H9 (cell line): ENCODE results near the gene NHS. TPM values are rescaled to one million over a fixed set of nuclear protein-coding genes. Genes with fewer than 3 reads are reported as not detected.

Experiments used
- DNase-seq: peaks from one replicate; pipeline ENCODE4 v3.0.0-alpha.2; 2017
- H2AFZ ChIP-seq: one replicate; pipeline ENCODE4 v1.6.1; 2013; ENCODE audit warnings: mild to moderate bottlenecking, low read length, control low read depth, moderate library complexity
- H2AK5ac ChIP-seq: 2 replicates; pipeline ENCODE4 v1.6.1; 2013; ENCODE audit warnings: low read length, control low read depth, mixed read lengths; ENCODE audit not compliant: insufficient read length
- H2BK120ac ChIP-seq: one replicate; pipeline ENCODE4 v1.6.1; 2013; ENCODE audit warnings: low read depth, mild to moderate bottlenecking, low read length, control low read depth, inconsistent platforms; ENCODE audit not compliant: poor library complexity, severe bottlenecking
- H2BK12ac ChIP-seq: 2 replicates; pipeline ENCODE4 v1.6.1; 2013; ENCODE audit warnings: low read length, control low read depth, mixed read lengths, low read depth; ENCODE audit not compliant: insufficient read length
- H2BK15ac ChIP-seq: 2 replicates; pipeline ENCODE4 v1.6.1; 2013; ENCODE audit warnings: low read depth, low read length, control low read depth
- H2BK20ac ChIP-seq: one replicate; pipeline ENCODE4 v1.6.1; 2013; ENCODE audit warnings: low read depth, mild to moderate bottlenecking, low read length, control low read depth, inconsistent platforms; ENCODE audit not compliant: poor library complexity, severe bottlenecking
- H2BK5ac ChIP-seq: 2 replicates; pipeline ENCODE4 v1.6.1; 2013; ENCODE audit warnings: low read length, control low read depth, mixed read lengths; ENCODE audit not compliant: insufficient read length
- H3K14ac ChIP-seq: 2 replicates; pipeline ENCODE4 v1.6.1; 2013; ENCODE audit warnings: low read length, control low read depth; ENCODE audit not compliant: insufficient read depth
- H3K18ac ChIP-seq: 2 replicates; pipeline ENCODE4 v1.6.1; 2013; ENCODE audit warnings: low read depth, mild to moderate bottlenecking, mixed read lengths, low read length, control low read depth; ENCODE audit not compliant: insufficient read length
- H3K23ac ChIP-seq: 2 replicates; pipeline ENCODE4 v1.6.1; 2013; ENCODE audit warnings: low read length, control low read depth, mixed read lengths, low read depth; ENCODE audit not compliant: insufficient read length
- H3K23me2 ChIP-seq: 2 replicates; pipeline ENCODE4 v1.6.1; 2013; ENCODE audit warnings: low read depth, mild to moderate bottlenecking, mixed read lengths, low read length, control low read depth; ENCODE audit not compliant: insufficient read length, poor library complexity, severe bottlenecking
- H3K27ac ChIP-seq: 2 replicates; pipeline ENCODE4 v1.5.1; 2013; ENCODE audit warnings: low read length, control low read depth, mixed read lengths, low read depth; ENCODE audit not compliant: insufficient read length
- H3K27me3 ChIP-seq: 2 replicates; pipeline ENCODE4 v1.6.1; 2013; ENCODE audit warnings: low read length, control low read depth, inconsistent platforms; ENCODE audit not compliant: insufficient read depth
- H3K4ac ChIP-seq: 2 replicates; pipeline ENCODE4 v1.6.1; 2013; ENCODE audit warnings: low read depth, mild to moderate bottlenecking, control low read depth, inconsistent platforms, low read length, moderate library complexity
- H3K4me1 ChIP-seq: 2 replicates; pipeline ENCODE4 v1.6.1; 2013; ENCODE audit warnings: low read length, control low read depth, inconsistent platforms; ENCODE audit not compliant: insufficient read depth
- H3K4me2 ChIP-seq: 2 replicates; pipeline ENCODE4 v1.6.1; 2013; ENCODE audit warnings: low read length, control low read depth, mixed read lengths; ENCODE audit not compliant: insufficient read length, insufficient read depth
- H3K56ac ChIP-seq: 2 replicates; pipeline ENCODE4 v1.6.1; 2013; ENCODE audit warnings: low read depth, mild to moderate bottlenecking, mixed read lengths, low read length, control low read depth; ENCODE audit not compliant: insufficient read length
- H3K79me1 ChIP-seq: 2 replicates; pipeline ENCODE4 v1.6.1; 2013; ENCODE audit warnings: low read depth, mild to moderate bottlenecking, moderate library complexity, low read length, control low read depth, inconsistent platforms; ENCODE audit not compliant: insufficient read depth, poor library complexity, severe bottlenecking
- H3K79me2 ChIP-seq: 2 replicates; pipeline ENCODE4 v1.6.1; 2013; ENCODE audit warnings: low read length, control low read depth, inconsistent platforms; ENCODE audit not compliant: insufficient read depth
- H3K9ac ChIP-seq: 2 replicates; pipeline ENCODE4 v1.6.1; 2013; ENCODE audit warnings: low read length, control low read depth, mixed read lengths; ENCODE audit not compliant: insufficient read length; ENCODE audit errors: extremely low read depth
- H3K9me3 ChIP-seq: one replicate; pipeline ENCODE4 v1.6.1; 2013; ENCODE audit warnings: low read depth, low read length, inconsistent platforms; ENCODE audit not compliant: control insufficient read depth
- H3T11ph ChIP-seq: one replicate; pipeline ENCODE4 v1.6.1; 2013; ENCODE audit warnings: mild to moderate bottlenecking, low read length, control low read depth, inconsistent platforms
- H4K20me1 ChIP-seq: one replicate; pipeline ENCODE4 v1.6.1; 2013; ENCODE audit not compliant: control insufficient read depth, insufficient read length, insufficient read depth
- H4K5ac ChIP-seq: 2 replicates; pipeline ENCODE4 v1.6.1; 2013; ENCODE audit warnings: low read depth, mild to moderate bottlenecking, mixed read lengths, low read length, control low read depth; ENCODE audit not compliant: insufficient read length
- H4K8ac ChIP-seq: replicated peaks from 2 replicates; pipeline ENCODE4 v1.6.1; 2013; ENCODE audit warnings: low read length, control low read depth, mixed read lengths, low read depth; ENCODE audit not compliant: insufficient read length
- H4K91ac ChIP-seq: 2 replicates; pipeline ENCODE4 v1.6.1; 2013; ENCODE audit warnings: low read depth, mild to moderate bottlenecking, moderate library complexity, mixed read lengths, low read length, control low read depth; ENCODE audit not compliant: insufficient read length
- H3K27ac Mint-ChIP-seq, 3 experiments: 2 replicates in 2 of 3; 3 replicates in 1 of 3; pipeline ENCODE4 v1.8.0; 2020 to 2021; ENCODE audit warnings: mixed read lengths in 3 of 3, mild to moderate bottlenecking in 1 of 3, moderate library complexity in 1 of 3
- H3K27me3 Mint-ChIP-seq: 2 replicates; pipeline ENCODE4 v1.8.0; 2021; ENCODE audit warnings: low read depth, mild to moderate bottlenecking, moderate library complexity, mixed read lengths
- H3K36me3 Mint-ChIP-seq, 3 experiments: 2 replicates in 2 of 3; 3 replicates in 1 of 3; pipeline ENCODE4 v1.8.0; 2020 to 2021; ENCODE audit warnings: low read depth in 3 of 3, mixed read lengths in 3 of 3; ENCODE audit not compliant: insufficient read depth in 1 of 3
- H3K4me1 Mint-ChIP-seq, 2 experiments: 2 replicates each; pipeline ENCODE4 v1.8.0; 2020; ENCODE audit warnings: mixed read lengths in 2 of 2
- H3K4me3 Mint-ChIP-seq, 2 experiments: 2 replicates in 1 of 2; 3 replicates in 1 of 2; pipeline ENCODE4 v1.8.0; 2020 to 2021; ENCODE audit warnings: mild to moderate bottlenecking in 2 of 2, mixed read lengths in 2 of 2, moderate library complexity in 1 of 2
- H3K9me3 Mint-ChIP-seq, 2 experiments: 2 replicates in 1 of 2; 3 replicates in 1 of 2; pipeline ENCODE4 v1.8.0; 2020; ENCODE audit warnings: mild to moderate bottlenecking in 2 of 2, mixed read lengths in 2 of 2, moderate library complexity in 1 of 2
- CTCF ChIP-seq: fragments of 200-600 bp; sonication (generic); conservative IDR thresholded peaks from 3 replicates; pipeline ENCODE4 v1.8.0; 2021; ENCODE audit warnings: antibody characterized with exemption, mild to moderate bottlenecking
- WGBS: extraction: QIAGEN DNeasy Blood & Tissue Kit; methylation state at CpG from one replicate; pipeline ENCODE4 v1.1.7; 2013; ENCODE audit warnings: missing lambda C conversion rate, low lambda C conversion rate, mixed read lengths; ENCODE audit not compliant: insufficient read length; ENCODE audit errors: extremely low coverage; 5-methylcytosine and 5-hydroxymethylcytosine counted together
- total RNA-seq: library from RNA; stranded (reverse); gene quantifications from 2 replicates; pipeline ENCODE4 v1.2.1, GENCODE V29; 2021

Gene NHS
- total RNA-seq, 1 experiment from 2014 or later = 8.7 TPM

GRCh38 chrX:17632942-17633341, 257.9 kb downstream of the NHS start:
- H3K23me2 ChIP-seq = peaks cover 4% of the 10 kb centered on the region
- Mint-ChIP-seq H3K27me3 (no peaks in the 10 kb centered on the region), H3K4me1 (peaks cover 63 to 64% of the 10 kb centered on the region in 2 experiments), H3K4me3 (no peak overlapping the region), H3K9me3 (no peaks in the 10 kb centered on the region), H3K36me3 (no peaks in the 10 kb centered on the region; a peak in 1 of 7 replicates), H3K27ac (no peak overlapping the region)
- no peak overlapping the region for H3T11ph ChIP-seq
- H2BK120ac ChIP-seq = no peak overlapping the region
- no peak overlapping the region for H3K9ac ChIP-seq
- H3K4me1 ChIP-seq = peaks cover 3% of the 10 kb centered on the region; the same call in 1 of the 2 replicates
- no peak overlapping the region for H2BK12ac ChIP-seq
- H2AK5ac ChIP-seq = no peak overlapping the region
- H3K4ac ChIP-seq = no peak overlapping the region
- no peak overlapping the region for H4K91ac ChIP-seq
- H4K8ac ChIP-seq = no peak overlapping the region
- TF ChIP-seq CTCF = no peak
- no peak overlapping the region for H3K18ac ChIP-seq
- H2AFZ ChIP-seq = no peak overlapping the region
- H3K79me1 ChIP-seq = no peaks in the 10 kb centered on the region
- no peak overlapping the region for H3K27ac ChIP-seq
- no peak overlapping the region for H2BK20ac ChIP-seq
- no peak overlapping the region for H3K23ac ChIP-seq
- no peaks in the 10 kb centered on the region for H3K9me3 ChIP-seq
- no CpG with 5 or more reads among the region's 3 CpGs for WGBS
- H2BK5ac ChIP-seq = no peak overlapping the region
- no peak overlapping the region for H3K4me2 ChIP-seq
- H2BK15ac ChIP-seq = no peak overlapping the region
- no peak overlapping the region for H3K14ac ChIP-seq
- no peaks in the 10 kb centered on the region for H3K79me2 ChIP-seq
- no peaks in the 10 kb centered on the region for H3K27me3 ChIP-seq
- no peak overlapping the region for H3K56ac ChIP-seq
- no peaks in the 10 kb centered on the region for H4K20me1 ChIP-seq
- no peak overlapping the region for H4K5ac ChIP-seq
- no peak for DNase-seq
